Uterus (tissue), 2 donors: ENCODE measurements around the gene QSOX2.

Experiments used
- POLR2A ChIP-seq, 2 donors: fragments of 450-650 bp; IDR thresholded peaks; one replicate each; pipeline ENCODE4 v1.6.1; 2016; ENCODE audit warnings: antibody characterized with exemption in 2 of 2, mild to moderate bottlenecking in 1 of 2, moderate library complexity in 1 of 2
- TF ChIP-seq, protein P1 (sequence below), 4 experiments: fragments of 200-600 bp in 2 of 4; fragments of 450-650 bp in 2 of 4; sonication (generic) in 2 of 4; IDR thresholded peaks; one replicate each; pipeline ENCODE4 v1.5.1; 2016 to 2019; ENCODE audit warnings: antibody characterized with exemption in 4 of 4, mild to moderate bottlenecking in 2 of 4, moderate library complexity in 1 of 4

DNA sequence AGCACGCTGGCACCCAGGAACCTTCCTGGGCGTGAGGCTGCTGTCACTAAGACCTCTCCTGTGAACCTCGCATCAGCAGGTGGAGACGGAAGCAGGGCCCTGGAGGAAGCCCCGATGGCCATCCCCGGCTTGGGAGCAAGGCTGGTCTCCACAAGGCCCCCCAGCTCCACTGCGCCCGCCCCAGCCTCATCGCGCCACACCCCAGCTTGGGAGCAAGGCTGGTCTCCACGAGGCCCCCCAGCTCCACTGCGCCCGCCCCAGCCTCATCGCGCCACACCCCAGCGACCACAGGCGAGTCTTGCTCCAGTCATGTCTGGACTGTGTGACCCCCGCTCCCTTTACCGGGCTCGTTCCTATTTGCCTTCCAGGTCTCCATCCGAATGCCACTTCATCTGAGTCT lies 11.0 kb downstream of the QSOX2 start:
- TF ChIP-seq, protein P1, sequence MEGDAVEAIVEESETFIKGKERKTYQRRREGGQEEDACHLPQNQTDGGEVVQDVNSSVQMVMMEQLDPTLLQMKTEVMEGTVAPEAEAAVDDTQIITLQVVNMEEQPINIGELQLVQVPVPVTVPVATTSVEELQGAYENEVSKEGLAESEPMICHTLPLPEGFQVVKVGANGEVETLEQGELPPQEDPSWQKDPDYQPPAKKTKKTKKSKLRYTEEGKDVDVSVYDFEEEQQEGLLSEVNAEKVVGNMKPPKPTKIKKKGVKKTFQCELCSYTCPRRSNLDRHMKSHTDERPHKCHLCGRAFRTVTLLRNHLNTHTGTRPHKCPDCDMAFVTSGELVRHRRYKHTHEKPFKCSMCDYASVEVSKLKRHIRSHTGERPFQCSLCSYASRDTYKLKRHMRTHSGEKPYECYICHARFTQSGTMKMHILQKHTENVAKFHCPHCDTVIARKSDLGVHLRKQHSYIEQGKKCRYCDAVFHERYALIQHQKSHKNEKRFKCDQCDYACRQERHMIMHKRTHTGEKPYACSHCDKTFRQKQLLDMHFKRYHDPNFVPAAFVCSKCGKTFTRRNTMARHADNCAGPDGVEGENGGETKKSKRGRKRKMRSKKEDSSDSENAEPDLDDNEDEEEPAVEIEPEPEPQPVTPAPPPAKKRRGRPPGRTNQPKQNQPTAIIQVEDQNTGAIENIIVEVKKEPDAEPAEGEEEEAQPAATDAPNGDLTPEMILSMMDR (IDR thresholded peaks at IDR 0.05) = no peak
- no peak for TF ChIP-seq POLR2A (IDR thresholded peaks at IDR 0.05)
